Thyroid gland (tissue), 4 donors: ENCODE results near the gene GOLGA6D.

Experiments
- POLR2A ChIP-seq, 2 donors: fragments of 450-650 bp; IDR thresholded peaks; one replicate each; pipeline ENCODE4 v1.6.1; 2017; ENCODE audit warnings: antibody characterized with exemption in 2 of 2, mild to moderate bottlenecking in 2 of 2, moderate library complexity in 1 of 2
- TF ChIP-seq, protein P1 (sequence below), 6 experiments: fragments of 200-600 bp in 3 of 6; fragments of 450-650 bp in 3 of 6; sonication (generic) in 3 of 6; IDR thresholded peaks; one replicate each; pipeline ENCODE4 v1.5.1; 2016 to 2019; ENCODE audit warnings: antibody characterized with exemption in 6 of 6, mild to moderate bottlenecking in 2 of 6, inconsistent platforms in 1 of 6, moderate library complexity in 1 of 6

DNA sequence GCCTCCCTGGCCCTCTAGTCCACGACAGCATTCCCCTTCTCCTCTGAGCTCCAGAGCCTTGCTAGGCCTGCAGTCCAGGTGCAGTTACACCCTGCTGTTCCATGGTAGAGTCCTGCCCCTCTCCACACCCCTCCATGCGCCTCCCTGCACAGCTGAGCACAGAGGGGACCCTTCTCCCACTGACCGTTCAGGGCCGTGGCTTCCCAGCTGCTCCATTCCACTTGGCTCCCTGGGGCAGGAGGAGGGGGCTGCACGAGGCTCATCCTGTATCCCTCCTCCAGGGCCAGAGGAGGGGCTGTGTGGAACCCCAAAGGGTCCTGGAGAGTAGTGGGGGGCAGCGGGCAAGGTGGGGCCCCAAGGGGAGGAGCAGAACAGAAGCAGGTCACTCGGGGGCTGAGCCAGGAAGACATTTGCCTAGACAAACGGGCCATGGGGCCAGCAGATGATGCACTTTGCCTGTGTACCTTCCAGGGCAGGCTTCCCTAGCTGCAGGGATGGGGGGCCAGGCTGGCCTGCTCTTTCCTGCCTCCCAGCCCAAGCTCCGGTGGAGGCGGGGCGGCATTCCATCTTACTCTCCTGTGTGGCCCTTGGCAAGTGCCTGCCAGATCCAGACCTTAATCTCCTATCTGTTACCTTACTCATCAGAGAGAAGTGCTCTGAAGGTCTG is 45.2 kb upstream of the GOLGA6D start:
- TF ChIP-seq, protein P1, sequence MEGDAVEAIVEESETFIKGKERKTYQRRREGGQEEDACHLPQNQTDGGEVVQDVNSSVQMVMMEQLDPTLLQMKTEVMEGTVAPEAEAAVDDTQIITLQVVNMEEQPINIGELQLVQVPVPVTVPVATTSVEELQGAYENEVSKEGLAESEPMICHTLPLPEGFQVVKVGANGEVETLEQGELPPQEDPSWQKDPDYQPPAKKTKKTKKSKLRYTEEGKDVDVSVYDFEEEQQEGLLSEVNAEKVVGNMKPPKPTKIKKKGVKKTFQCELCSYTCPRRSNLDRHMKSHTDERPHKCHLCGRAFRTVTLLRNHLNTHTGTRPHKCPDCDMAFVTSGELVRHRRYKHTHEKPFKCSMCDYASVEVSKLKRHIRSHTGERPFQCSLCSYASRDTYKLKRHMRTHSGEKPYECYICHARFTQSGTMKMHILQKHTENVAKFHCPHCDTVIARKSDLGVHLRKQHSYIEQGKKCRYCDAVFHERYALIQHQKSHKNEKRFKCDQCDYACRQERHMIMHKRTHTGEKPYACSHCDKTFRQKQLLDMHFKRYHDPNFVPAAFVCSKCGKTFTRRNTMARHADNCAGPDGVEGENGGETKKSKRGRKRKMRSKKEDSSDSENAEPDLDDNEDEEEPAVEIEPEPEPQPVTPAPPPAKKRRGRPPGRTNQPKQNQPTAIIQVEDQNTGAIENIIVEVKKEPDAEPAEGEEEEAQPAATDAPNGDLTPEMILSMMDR (IDR thresholded peaks at IDR 0.05), result no peak
- TF ChIP-seq POLR2A (IDR thresholded peaks at IDR 0.05), result no peak
